Choroid plexus epithelial cell (primary cell): ENCODE results near the gene PKN2.
"Not testable (repeated sequence)": the region's sequence is repeated elsewhere in the genome, so short reads cannot be mapped to it uniquely, and the experiment has no call there.

Experiments used
- DNase-seq: peaks from one replicate; pipeline ENCODE4 v3.0.0-alpha.2; 2010; ENCODE audit warnings: low read depth
- H3K4me3 ChIP-seq: 2 replicates; pipeline ENCODE4 v1.5.1; 2011; ENCODE audit warnings: low read depth, mild to moderate bottlenecking, control low read depth, low read length, moderate library complexity
- TF ChIP-seq, protein P1 (sequence below): conservative IDR thresholded peaks from 2 replicates; pipeline ENCODE4 v1.5.1; 2011; ENCODE audit warnings: low read depth, mild to moderate bottlenecking, control low read depth, inconsistent platforms, low read length, moderate library complexity

PKN2 gene

DNA sequence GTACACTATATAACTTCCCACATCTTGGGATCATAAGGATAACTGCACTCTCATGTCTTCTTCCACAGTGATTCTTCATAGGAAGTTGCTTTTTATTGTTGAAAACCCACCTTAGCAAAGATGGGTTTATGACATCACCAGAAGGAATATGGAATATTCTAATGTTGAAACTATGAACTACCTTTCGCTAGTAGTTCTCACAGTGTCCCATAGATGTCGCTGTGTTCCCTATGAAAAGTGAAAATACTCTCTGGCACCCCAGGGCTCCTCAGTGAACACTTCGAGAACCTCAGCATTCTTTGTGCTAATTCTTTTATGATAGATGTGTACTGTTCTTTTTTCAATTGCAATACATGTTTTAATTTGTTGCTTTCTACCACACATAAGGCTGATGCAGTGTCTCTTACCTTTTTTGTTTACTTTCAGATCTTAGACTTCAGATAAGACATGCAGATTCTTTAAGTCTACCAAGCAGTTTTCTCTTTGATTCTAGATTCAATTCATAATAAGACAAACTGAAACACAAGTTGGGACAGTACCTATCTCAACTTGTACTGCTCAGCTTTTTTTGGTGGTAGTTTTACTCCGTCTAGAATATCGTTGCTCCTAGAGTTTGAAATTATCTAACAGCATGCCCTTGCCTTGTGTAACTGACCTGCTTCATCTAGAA, 116.4 kb downstream of the PKN2 start:
- TF ChIP-seq, protein P1, sequence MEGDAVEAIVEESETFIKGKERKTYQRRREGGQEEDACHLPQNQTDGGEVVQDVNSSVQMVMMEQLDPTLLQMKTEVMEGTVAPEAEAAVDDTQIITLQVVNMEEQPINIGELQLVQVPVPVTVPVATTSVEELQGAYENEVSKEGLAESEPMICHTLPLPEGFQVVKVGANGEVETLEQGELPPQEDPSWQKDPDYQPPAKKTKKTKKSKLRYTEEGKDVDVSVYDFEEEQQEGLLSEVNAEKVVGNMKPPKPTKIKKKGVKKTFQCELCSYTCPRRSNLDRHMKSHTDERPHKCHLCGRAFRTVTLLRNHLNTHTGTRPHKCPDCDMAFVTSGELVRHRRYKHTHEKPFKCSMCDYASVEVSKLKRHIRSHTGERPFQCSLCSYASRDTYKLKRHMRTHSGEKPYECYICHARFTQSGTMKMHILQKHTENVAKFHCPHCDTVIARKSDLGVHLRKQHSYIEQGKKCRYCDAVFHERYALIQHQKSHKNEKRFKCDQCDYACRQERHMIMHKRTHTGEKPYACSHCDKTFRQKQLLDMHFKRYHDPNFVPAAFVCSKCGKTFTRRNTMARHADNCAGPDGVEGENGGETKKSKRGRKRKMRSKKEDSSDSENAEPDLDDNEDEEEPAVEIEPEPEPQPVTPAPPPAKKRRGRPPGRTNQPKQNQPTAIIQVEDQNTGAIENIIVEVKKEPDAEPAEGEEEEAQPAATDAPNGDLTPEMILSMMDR: peak; percentile 78
- H3K4me3 ChIP-seq: no peak overlapping the region
- peak; percentile 78 for DNase-seq

DNA sequence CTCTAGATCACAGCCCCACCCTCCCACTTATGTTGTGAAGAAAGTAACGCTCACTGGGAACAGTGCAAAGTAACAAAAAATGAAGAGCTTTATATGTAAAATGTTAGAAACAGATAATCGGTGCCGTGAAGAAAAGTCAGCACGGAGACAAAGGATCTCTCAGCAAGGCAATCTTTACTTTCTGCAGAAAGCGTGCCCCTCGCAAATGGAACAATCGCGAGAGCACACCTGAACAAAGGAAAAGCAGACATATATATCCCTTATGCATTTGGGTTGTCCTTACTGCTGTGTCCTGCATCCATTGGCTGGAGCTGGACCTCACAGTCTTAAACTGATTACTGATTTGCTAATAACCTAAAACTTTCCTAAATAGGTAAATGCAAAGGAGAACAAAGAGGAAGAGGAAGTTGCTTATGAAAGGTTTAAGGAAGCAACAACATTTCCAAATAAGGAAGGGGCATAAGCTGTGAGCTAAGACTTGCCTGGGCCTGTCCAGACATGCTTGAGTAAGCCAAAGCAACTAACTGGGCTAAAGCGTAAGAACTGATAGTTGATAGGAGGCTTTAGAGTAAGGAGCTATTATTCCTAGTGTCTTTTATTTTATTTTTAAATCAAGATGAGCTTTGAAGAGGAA, 117.6 kb downstream of the PKN2 start:
- TF ChIP-seq, protein P1: no peak
- DNase-seq: peak; percentile 54
- no peak overlapping the region for H3K4me3 ChIP-seq

DNA sequence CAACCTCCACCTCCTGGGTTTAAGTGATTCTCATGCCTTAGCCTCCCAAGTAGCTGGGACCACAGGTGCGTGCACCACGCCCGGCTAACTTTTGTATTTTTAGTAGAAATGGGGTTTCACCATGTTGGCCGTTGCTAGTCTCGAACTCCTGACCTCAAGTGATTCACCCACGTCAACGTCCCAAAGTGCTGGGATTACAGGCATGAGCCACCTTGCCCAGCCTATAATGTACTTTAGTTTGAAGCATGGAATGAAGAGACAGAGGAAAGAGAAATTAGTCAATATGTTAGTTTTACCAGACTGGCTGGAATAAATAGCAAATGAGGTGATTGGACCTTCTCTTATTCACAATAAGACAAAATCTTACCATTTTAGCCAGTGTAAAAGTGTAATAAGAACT, 118.3 kb downstream of the PKN2 start:
- TF ChIP-seq, protein P1: no peak
- no peak overlapping the region for H3K4me3 ChIP-seq
- DNase-seq: peak; percentile 5

DNA sequence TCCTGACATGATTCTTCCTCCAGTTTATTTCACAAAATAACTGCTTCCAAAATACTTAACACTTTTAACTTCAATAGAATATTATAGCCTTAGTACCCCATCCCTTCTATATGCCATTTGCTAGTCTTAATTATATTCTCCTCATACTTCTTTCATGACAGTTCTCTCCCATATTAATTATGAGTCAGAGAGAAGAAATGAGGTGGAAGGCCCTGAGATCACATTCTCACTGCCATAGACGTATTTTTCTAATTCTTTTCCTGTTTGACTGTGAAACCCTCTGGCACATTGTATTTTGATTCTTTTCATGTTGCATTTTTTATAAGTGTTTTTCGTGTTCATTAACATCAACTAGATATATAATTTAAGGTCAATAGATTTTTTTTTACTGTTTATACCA, 118.9 kb downstream of the PKN2 start:
- TF ChIP-seq, protein P1: no peak
- DNase-seq: peak; percentile 68
- no peak overlapping the region for H3K4me3 ChIP-seq

DNA sequence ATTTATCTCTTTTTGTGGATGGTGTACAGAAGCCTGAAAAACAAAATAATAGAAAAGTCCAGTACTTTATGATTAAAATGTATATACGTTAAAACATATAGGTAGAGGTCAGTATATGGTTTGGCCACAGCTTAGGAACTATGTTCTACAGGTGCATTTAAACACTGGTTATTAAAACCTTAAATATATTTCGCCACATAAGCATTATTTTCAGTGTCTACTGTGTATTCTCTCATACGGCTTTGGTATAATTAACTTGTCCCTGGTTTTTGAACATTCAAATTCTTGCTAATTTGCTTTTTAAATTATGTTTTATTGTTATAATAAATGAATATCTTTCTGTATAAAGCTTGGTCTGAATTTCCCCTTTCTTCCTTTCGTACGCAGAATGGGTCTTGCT, 119.4 kb downstream of the PKN2 start:
- no peak overlapping the region for H3K4me3 ChIP-seq
- TF ChIP-seq, protein P1: no peak
- no peak for DNase-seq

DNA sequence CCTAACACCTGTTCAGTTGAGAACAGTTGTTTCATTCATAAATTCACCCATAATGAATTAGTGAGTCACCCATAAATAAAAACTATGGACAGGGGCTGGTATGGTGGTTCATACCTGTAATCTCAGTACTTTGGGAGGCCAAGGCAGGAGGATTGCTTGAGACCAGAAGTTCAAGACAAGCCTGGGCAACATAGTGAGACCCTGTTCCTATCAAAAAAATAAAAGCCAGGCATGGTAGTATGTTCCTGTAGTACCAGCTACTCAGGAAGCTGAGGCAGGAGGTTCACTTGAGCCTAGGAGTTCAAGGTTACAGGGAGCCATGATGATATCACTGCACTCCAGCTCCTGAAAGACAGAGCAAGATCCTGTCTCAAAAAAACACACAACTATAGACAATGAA, 128.3 kb downstream of the PKN2 start:
- TF ChIP-seq, protein P1: no peak
- DNase-seq: no peak
- H3K4me3 ChIP-seq: no peak overlapping the region

DNA sequence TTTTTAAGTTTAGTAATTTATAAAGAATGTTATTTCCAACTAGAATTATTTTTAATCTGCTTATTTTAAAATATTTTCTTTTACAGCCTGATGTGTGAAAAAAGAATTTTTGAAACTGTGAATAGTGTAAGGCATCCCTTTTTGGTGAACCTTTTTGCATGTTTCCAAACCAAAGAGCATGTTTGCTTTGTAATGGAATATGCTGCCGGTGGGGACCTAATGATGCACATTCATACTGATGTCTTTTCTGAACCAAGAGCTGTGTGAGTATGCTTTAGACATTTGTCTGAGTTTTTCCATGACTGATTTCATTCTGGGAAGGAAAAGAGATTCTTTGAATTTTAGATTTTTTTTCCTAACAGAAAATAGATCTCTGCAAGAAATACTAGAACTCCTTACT, 129.4 kb downstream of the PKN2 start:
- no peak for DNase-seq
- TF ChIP-seq, protein P1: no peak
- H3K4me3 ChIP-seq: no peak overlapping the region

DNA sequence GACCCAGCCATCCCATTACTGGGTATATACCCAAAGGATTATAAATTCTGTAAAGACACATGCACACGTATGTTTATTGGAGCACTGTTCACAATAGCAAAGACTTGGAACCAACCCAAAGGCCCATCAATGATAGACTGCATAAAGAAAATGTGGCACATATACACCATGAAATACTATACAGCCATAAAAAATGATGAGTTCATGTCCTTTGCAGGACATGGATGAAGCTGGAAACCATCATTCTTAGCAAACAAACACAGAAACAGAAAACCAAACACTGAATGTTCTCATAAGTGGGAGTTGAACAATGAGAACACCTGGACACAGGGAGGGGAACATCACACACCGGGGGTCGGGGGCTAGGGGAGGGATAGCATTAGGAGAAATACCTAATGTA, 135.6 kb downstream of the PKN2 start:
- not testable (repeated sequence) for DNase-seq, H3K4me3 ChIP-seq
